ENCODE measurements around the gene UBE2Q1. TPM values are rescaled to one million over a fixed set of nuclear protein-coding genes. Genes with fewer than 3 reads are reported as not detected.

Gene UBE2Q1
- total RNA-seq, 1 experiment from 2014 or later, result 70.9 TPM

DNA sequence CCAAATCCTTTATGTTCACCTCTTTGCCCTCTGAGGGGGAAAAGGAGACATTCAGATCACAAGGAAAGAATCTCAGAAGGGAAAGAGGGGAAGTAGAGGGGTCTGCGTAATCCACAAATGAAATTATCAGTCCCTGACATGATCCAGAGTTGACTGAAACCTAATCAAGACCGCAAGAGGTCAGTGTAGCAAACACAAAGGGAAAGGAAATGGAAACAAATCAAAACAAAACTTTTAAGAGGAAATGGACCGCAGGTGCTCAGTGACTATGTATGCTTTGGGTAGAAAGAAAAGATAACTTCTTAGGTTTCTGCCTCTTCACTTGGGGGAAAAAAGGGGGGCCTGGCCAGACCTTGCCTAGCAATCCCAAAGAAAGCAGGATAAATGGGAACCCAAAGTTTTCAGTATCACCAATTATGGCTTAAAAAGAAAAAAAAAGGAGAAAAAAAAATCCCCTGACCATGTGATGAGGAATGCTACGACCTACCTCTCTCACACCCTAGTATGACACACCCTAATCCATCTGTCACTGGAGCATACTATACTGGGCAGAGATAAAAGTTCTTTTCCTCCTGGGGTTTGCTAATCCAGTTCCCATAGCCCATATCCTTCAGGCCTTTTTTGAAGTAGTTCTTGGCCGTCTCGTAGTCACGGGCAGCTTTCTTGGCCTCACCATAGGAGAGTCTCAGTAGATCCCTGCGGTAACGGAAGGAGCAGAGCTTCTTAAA lies 26.0 kb upstream of the UBE2Q1 start:
- no peaks in the 10 kb centered on the region for H3K79me2 ChIP-seq (ENCODE audit: insufficient read depth, low read length)
- DNase-seq (ENCODE audit: low read depth, low spot score) (no peak), ATAC-seq (no peak)
- intact Hi-C loops (cut with micrococcal nuclease), result no loop called here
- no peak overlapping the region for H3K4me3 ChIP-seq (replicated peaks in 1 of 2; ENCODE audit: low read depth in 1 of 2, low read length in 2 of 2)
- peaks cover 78 to 89% of the 10 kb centered on the region in 2 experiments for H3K36me3 ChIP-seq (ENCODE audit: control insufficient read depth in 1 of 2, insufficient read depth in 2 of 2, low read length in 2 of 2)
- no TSS peak for BruUV-seq (replicated peaks)
- ChIA-PET POLR2A (no interaction called here), CTCF (no interaction called here), RAD21 (ENCODE audit: low non-redundant PET in 1 of 2, low total read pairs in 2 of 2, uncharacterized antibody in 2 of 2, unreplicated experiment in 2 of 2) (no interaction called here)
- no peaks in the 10 kb centered on the region for H4K20me1 ChIP-seq (ENCODE audit: insufficient read depth)
- H3K9me2 ChIP-seq (ENCODE audit: insufficient read depth), result no peaks in the 10 kb centered on the region
- H3K4me2 ChIP-seq (ENCODE audit: low read length), result no peak overlapping the region
- no peak overlapping the region for H3K27ac ChIP-seq (ENCODE audit: low read depth, low read length)
- no peak overlapping the region for H2AFZ ChIP-seq (ENCODE audit: low read depth, low read length, poor library complexity, severe bottlenecking)
- TF ChIP-seq CEBPB (IDR thresholded peaks at IDR 0.05; ENCODE audit: low read depth), result no peak
- no peak for TF ChIP-seq ZFX (IDR thresholded peaks at IDR 0.05)
- TF ChIP-seq ZBTB33 (IDR thresholded peaks at IDR 0.05; ENCODE audit: extremely low read depth, insufficient replicate concordance, low read length), result no peak
- no peak for TF ChIP-seq ATF3 (IDR thresholded peaks at IDR 0.05)
- no peak for TF ChIP-seq POLR2AphosphoS5 (IDR thresholded peaks at IDR 0.05; ENCODE audit: low read depth, low read length)
- no peak for TF ChIP-seq FOSL1 (IDR thresholded peaks at IDR 0.05; ENCODE audit: low read depth)
- TF ChIP-seq, protein P1, sequence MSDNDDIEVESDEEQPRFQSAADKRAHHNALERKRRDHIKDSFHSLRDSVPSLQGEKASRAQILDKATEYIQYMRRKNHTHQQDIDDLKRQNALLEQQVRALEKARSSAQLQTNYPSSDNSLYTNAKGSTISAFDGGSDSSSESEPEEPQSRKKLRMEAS (IDR thresholded peaks at IDR 0.05), result no peak
- no peak for TF ChIP-seq CBX3 (IDR thresholded peaks at IDR 0.05; ENCODE audit: low read depth)
- no peak for TF ChIP-seq ELF1 (IDR thresholded peaks at IDR 0.05; ENCODE audit: borderline replicate concordance, low read depth)
- TF ChIP-seq EGR1 (IDR thresholded peaks at IDR 0.05; ENCODE audit: low read depth), result no peak
- no peak for TF ChIP-seq SRF (IDR thresholded peaks at IDR 0.05; ENCODE audit: low read depth)
- TF ChIP-seq, protein P2, sequence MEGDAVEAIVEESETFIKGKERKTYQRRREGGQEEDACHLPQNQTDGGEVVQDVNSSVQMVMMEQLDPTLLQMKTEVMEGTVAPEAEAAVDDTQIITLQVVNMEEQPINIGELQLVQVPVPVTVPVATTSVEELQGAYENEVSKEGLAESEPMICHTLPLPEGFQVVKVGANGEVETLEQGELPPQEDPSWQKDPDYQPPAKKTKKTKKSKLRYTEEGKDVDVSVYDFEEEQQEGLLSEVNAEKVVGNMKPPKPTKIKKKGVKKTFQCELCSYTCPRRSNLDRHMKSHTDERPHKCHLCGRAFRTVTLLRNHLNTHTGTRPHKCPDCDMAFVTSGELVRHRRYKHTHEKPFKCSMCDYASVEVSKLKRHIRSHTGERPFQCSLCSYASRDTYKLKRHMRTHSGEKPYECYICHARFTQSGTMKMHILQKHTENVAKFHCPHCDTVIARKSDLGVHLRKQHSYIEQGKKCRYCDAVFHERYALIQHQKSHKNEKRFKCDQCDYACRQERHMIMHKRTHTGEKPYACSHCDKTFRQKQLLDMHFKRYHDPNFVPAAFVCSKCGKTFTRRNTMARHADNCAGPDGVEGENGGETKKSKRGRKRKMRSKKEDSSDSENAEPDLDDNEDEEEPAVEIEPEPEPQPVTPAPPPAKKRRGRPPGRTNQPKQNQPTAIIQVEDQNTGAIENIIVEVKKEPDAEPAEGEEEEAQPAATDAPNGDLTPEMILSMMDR (IDR thresholded peaks at IDR 0.05 in 2 of 3, conservative IDR thresholded peaks at IDR 0.05 in 1 of 3; ENCODE audit: borderline replicate concordance in 1 of 3, insufficient read depth in 1 of 3, low read depth in 2 of 3, low read length in 2 of 3), result no peak
- no peak for TF ChIP-seq ZNF274 (IDR thresholded peaks at IDR 0.05; ENCODE audit: low read depth, low read length)
- no peak for TF ChIP-seq RAD21 (IDR thresholded peaks at IDR 0.05; ENCODE audit: low read depth)
- TF ChIP-seq YY1 (IDR thresholded peaks at IDR 0.05; ENCODE audit: extremely low read depth, insufficient replicate concordance, low read depth, low read length), result no peak
- TF ChIP-seq EZH2 (IDR thresholded peaks at IDR 0.05), result no peak
- H3K9ac ChIP-seq (ENCODE audit: low read length), result no peak overlapping the region
- no peaks in the 10 kb centered on the region for H3K27me3 ChIP-seq (ENCODE audit: insufficient read depth, low read length)
- H3K9me3 ChIP-seq (ENCODE audit: control insufficient read depth in 1 of 2, insufficient read depth in 1 of 2, low read depth in 1 of 2, low read length in 2 of 2), result no peaks in the 10 kb centered on the region
- H3K4me1 ChIP-seq (ENCODE audit: control insufficient read depth in 1 of 2, insufficient read depth in 2 of 2, low read length in 2 of 2), result no peaks in the 10 kb centered on the region
